Hepatocyte (in vitro differentiated cells): ENCODE results near the gene CHN2.

ENCODE experiments used
- CTCF ChIP-seq: fragments of 200-600 bp; sonication (generic); IDR thresholded peaks from 2 replicates; pipeline ENCODE4 v1.5.1; 2016; ENCODE audit warnings: antibody characterized with exemption, mild to moderate bottlenecking; ENCODE audit not compliant: poor library complexity
- EZH2phosphoT487 ChIP-seq: fragments of 200-600 bp; sonication (generic); IDR thresholded peaks from one replicate; pipeline ENCODE4 v1.6.1; 2018; ENCODE audit warnings: antibody characterized with exemption, mild to moderate bottlenecking, low read depth, moderate library complexity; ENCODE audit not compliant: unreplicated experiment, severe bottlenecking

- TF ChIP-seq EZH2phosphoT487 (no peak), CTCF (no peak)
These were observed 247.6 kb downstream of the CHN2 start for GRCh38 chr7:29442146-29442545.
